K562 (cell line): ENCODE measurements around the gene MEFV. TPM values are rescaled to one million over a fixed set of nuclear protein-coding genes. Genes with fewer than 3 reads are reported as not detected.

ENCODE experiments used
- BCL6 ChIP-seq: fragments of 250-450 bp; sonication (Bioruptor Pico); IDR thresholded peaks from 2 replicates; pipeline ENCODE4 v1.4.0; 2020
- CHAMP1 ChIP-seq: fragments of 450-650 bp; IDR thresholded peaks from 2 replicates; pipeline ENCODE4 v1.6.1; 2016; ENCODE audit warnings: mild to moderate bottlenecking
- CREB1 ChIP-seq, 2 experiments: sonication (generic) in 1 of 2; formaldehyde crosslinking in 1 of 2; IDR thresholded peaks; 2 replicates each; pipeline versions ENCODE4 v1.6.1 to v1.8.0; 2012 to 2022; ENCODE audit warnings: inconsistent platforms in 1 of 2, mild to moderate bottlenecking in 1 of 2, missing genetic modification reagents in 1 of 2, moderate library complexity in 1 of 2
- FOS ChIP-seq: IDR thresholded peaks from 3 replicates; pipeline ENCODE4 v1.6.1; 2011; ENCODE audit not compliant: insufficient read length; ENCODE audit errors: extremely low read depth
- MAFK ChIP-seq: IDR thresholded peaks from 2 replicates; pipeline ENCODE4 v1.6.1; 2011; ENCODE audit warnings: low read length, improper control_type of control experiment
- MCM7 ChIP-seq, 2 experiments: fragments of 450-650 bp; IDR thresholded peaks; 2 replicates each; pipeline ENCODE4 v1.6.1; 2016 to 2018
- MTA2 ChIP-seq: fragments of 450-650 bp; IDR thresholded peaks from 2 replicates; pipeline ENCODE4 v1.6.1; 2016; ENCODE audit warnings: low read depth
- NFATC3 ChIP-seq: fragments of 450-650 bp; IDR thresholded peaks from 2 replicates; pipeline ENCODE4 v1.6.1; 2017; ENCODE audit warnings: mild to moderate bottlenecking
- NR4A1 ChIP-seq, 2 experiments: fragments of 250-450 bp in 1 of 2; fragments of 450-650 bp in 1 of 2; sonication (Bioruptor Pico) in 1 of 2; IDR thresholded peaks; 2 replicates each; pipeline versions ENCODE4 v1.4.0 to v1.6.1; 2016 to 2020; ENCODE audit warnings: mild to moderate bottlenecking in 2 of 2, missing compliant biosample characterization in 1 of 2, missing genetic modification characterization in 1 of 2, moderate library complexity in 1 of 2
- OTX1 ChIP-seq: fragments of 450-650 bp; formaldehyde crosslinking; IDR thresholded peaks from 2 replicates; pipeline ENCODE4 v1.4.0; 2022; ENCODE audit warnings: mild to moderate bottlenecking
- RBM14 ChIP-seq: fragments of 200-400 bp; formaldehyde crosslinking; IDR thresholded peaks from 2 replicates; pipeline ENCODE4 v1.6.1; 2018; ENCODE audit warnings: low read depth, mild to moderate bottlenecking, low read length, moderate library complexity, borderline replicate concordance; ENCODE audit not compliant: insufficient read depth
- SIX5 ChIP-seq, 2 experiments: IDR thresholded peaks; 2 replicates each; pipeline ENCODE4 v1.6.1; 2011; ENCODE audit warnings: low read length in 2 of 2, borderline replicate concordance in 1 of 2, low read depth in 1 of 2, mild to moderate bottlenecking in 1 of 2, moderate library complexity in 1 of 2; ENCODE audit not compliant: insufficient read depth in 1 of 2
- SMC3 ChIP-seq: conservative IDR thresholded peaks from 2 replicates; pipeline ENCODE4 v1.6.1; 2011; ENCODE audit warnings: low read depth, low read length, improper control_type of control experiment; ENCODE audit not compliant: insufficient read depth
- SP2 ChIP-seq: IDR thresholded peaks from 2 replicates; pipeline ENCODE4 v1.6.1; 2011; ENCODE audit warnings: mild to moderate bottlenecking, low read depth, low read length, moderate library complexity; ENCODE audit not compliant: poor library complexity, severe bottlenecking; ENCODE audit errors: extremely low read depth
- ZFX ChIP-seq: sonication (generic); formaldehyde crosslinking; IDR thresholded peaks from 2 replicates; pipeline ENCODE4 v1.8.0; 2022; ENCODE audit warnings: mild to moderate bottlenecking, missing genetic modification reagents, moderate library complexity
- ZNF212 ChIP-seq: fragments of 450-650 bp; formaldehyde crosslinking; IDR thresholded peaks from 2 replicates; pipeline ENCODE4 v1.4.0; 2020; ENCODE audit warnings: mild to moderate bottlenecking
- ZNF239 ChIP-seq: fragments of 250-450 bp; sonication (Bioruptor Pico); IDR thresholded peaks from 2 replicates; pipeline ENCODE4 v1.4.0; 2020; ENCODE audit warnings: mild to moderate bottlenecking
- ZNF79 ChIP-seq: fragments of 250-450 bp; sonication (Bioruptor Pico); IDR thresholded peaks from 2 replicates; pipeline ENCODE4 v1.4.0; 2020; ENCODE audit warnings: low read depth, mild to moderate bottlenecking, moderate library complexity
- polyA plus RNA-seq, 8 experiments: library from polyadenylated mRNA; depleted of rRNA in 4 of 8; stranded (reverse) in 5 of 8; unstranded in 3 of 8; fragments of >200 nt; fragmentation: Nextera tagmentation in 2 of 8; fragmentation: Illumina TruSeq in 1 of 8; extraction: Ambion mirVana in 2 of 8; extraction: Trizol in 1 of 8; gene quantifications; 2 replicates each; pipeline versions ENCODE4 v1.2.1 to v1.2.3, GENCODE V29; 2011 to 2014; ENCODE audit warnings: inconsistent platforms in 1 of 8, missing spikeins in 1 of 8
- total RNA-seq, 7 experiments: library from RNA; depleted of rRNA in 6 of 7; stranded (reverse); fragments of >200 nt in 6 of 7; fragmentation: Illumina TruSeq in 2 of 7; extraction: Trizol in 2 of 7; gene quantifications; 2 replicates each; pipeline versions ENCODE4 v1.2.1 to v1.2.3, GENCODE V29; 2011 to 2021; ENCODE audit warnings: low replicate concordance in 1 of 7
- TF ChIP-seq, protein P1 (sequence below): fragments of 450-650 bp; conservative IDR thresholded peaks from 2 replicates; pipeline ENCODE4 v1.6.1; 2016; ENCODE audit warnings: missing genetic modification characterization, low read depth, mild to moderate bottlenecking, control low read depth, missing compliant biosample characterization
- TF ChIP-seq, protein P2 (sequence below): fragments of 450-650 bp; IDR thresholded peaks from 2 replicates; pipeline ENCODE4 v1.6.1; 2017; ENCODE audit warnings: antibody characterized with exemption, mild to moderate bottlenecking

Gene MEFV
- total and polyA plus RNA-seq, 9 of the 15 experiments (the other 6 are each of a cell fraction or from before 2014, with no cell fraction given): 0.14 TPM; not detected in 8

- TF ChIP-seq FOS (peak; percentile 43), MTA2 (no peak), RBM14 (no peak), SIX5 (IDR thresholded peaks at IDR 0.05; ENCODE audit: borderline replicate concordance in 1 of 2, insufficient read depth in 1 of 2, low read depth in 1 of 2, low read length in 2 of 2) (peak; percentile 57 to 63; a peak in 3 of 4 replicates), BCL6 (no peak), NFATC3 (no peak), ZNF79 (CRISPR knock-in tag) (no peak), MCM7 (IDR thresholded peaks at IDR 0.05) (no peak), ZNF239 (CRISPR knock-in tag) (no peak), CREB1 (IDR thresholded peaks at IDR 0.05) (peak; percentile 99), CREB1 (CRISPR knock-in tag; IDR thresholded peaks at IDR 0.05) (peak; percentile 98), SMC3 (no peak), MAFK (no peak), ZFX (peak; percentile 89), OTX1 (0 out of 2 replicates have a peak, but pooled peaks have one; percentile 6), ZNF212 (no peak), CHAMP1 (no peak), NR4A1 (CRISPR knock-in tag; IDR thresholded peaks at IDR 0.05) (no peak), NR4A1 (tag; IDR thresholded peaks at IDR 0.05) (no peak), SP2 (no peak)
- TF ChIP-seq, protein P1, sequence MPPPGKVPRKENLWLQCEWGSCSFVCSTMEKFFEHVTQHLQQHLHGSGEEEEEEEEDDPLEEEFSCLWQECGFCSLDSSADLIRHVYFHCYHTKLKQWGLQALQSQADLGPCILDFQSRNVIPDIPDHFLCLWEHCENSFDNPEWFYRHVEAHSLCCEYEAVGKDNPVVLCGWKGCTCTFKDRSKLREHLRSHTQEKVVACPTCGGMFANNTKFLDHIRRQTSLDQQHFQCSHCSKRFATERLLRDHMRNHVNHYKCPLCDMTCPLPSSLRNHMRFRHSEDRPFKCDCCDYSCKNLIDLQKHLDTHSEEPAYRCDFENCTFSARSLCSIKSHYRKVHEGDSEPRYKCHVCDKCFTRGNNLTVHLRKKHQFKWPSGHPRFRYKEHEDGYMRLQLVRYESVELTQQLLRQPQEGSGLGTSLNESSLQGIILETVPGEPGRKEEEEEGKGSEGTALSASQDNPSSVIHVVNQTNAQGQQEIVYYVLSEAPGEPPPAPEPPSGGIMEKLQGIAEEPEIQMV (tag): no peak
- TF ChIP-seq, protein P2, sequence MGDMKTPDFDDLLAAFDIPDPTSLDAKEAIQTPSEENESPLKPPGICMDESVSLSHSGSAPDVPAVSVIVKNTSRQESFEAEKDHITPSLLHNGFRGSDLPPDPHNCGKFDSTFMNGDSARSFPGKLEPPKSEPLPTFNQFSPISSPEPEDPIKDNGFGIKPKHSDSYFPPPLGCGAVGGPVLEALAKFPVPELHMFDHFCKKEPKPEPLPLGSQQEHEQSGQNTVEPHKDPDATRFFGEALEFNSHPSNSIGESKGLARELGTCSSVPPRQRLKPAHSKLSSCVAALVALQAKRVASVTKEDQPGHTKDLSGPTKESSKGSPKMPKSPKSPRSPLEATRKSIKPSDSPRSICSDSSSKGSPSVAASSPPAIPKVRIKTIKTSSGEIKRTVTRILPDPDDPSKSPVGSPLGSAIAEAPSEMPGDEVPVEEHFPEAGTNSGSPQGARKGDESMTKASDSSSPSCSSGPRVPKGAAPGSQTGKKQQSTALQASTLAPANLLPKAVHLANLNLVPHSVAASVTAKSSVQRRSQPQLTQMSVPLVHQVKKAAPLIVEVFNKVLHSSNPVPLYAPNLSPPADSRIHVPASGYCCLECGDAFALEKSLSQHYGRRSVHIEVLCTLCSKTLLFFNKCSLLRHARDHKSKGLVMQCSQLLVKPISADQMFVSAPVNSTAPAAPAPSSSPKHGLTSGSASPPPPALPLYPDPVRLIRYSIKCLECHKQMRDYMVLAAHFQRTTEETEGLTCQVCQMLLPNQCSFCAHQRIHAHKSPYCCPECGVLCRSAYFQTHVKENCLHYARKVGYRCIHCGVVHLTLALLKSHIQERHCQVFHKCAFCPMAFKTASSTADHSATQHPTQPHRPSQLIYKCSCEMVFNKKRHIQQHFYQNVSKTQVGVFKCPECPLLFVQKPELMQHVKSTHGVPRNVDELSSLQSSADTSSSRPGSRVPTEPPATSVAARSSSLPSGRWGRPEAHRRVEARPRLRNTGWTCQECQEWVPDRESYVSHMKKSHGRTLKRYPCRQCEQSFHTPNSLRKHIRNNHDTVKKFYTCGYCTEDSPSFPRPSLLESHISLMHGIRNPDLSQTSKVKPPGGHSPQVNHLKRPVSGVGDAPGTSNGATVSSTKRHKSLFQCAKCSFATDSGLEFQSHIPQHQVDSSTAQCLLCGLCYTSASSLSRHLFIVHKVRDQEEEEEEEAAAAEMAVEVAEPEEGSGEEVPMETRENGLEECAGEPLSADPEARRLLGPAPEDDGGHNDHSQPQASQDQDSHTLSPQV: no peak
Observed at GRCh38 chr16:3282730-3283542, 26.5 kb upstream of the MEFV start, which contains the start of gene ZNF263 (continued).
